HG03097 (cell line): ENCODE measurements around the gene VPS13D.
"Not testable (repeated sequence)": the region's sequence is repeated elsewhere in the genome, so short reads cannot be mapped to it uniquely, and the experiment has no call there.

Experiments used
- ATAC-seq: cut with Tn5 transposase; IDR thresholded peaks from one replicate; pipeline ENCODE4 v1.9.1; 2021; ENCODE audit not compliant: unreplicated experiment, low FRiP score

Gene VPS13D

GRCh38 chr1:12441414-12442105, 211.7 kb downstream of the VPS13D start:
- ATAC-seq: no peak

GRCh38 chr1:12442217-12442616, 212.4 kb downstream of the VPS13D start:
- ATAC-seq: no peak

- ATAC-seq: no peak
These were observed 213.3 kb downstream of the VPS13D start for GRCh38 chr1:12443151-12443550.

GRCh38 chr1:12444329-12444841, 214.6 kb downstream of the VPS13D start:
- ATAC-seq: no peak

- ATAC-seq: no peak
These were observed 215.4 kb downstream of the VPS13D start for GRCh38 chr1:12445257-12445656.

- ATAC-seq: no peak
These were observed 216.8 kb downstream of the VPS13D start for GRCh38 chr1:12446593-12446992.

- no peak for ATAC-seq
These were observed 217.5 kb downstream of the VPS13D start for GRCh38 chr1:12447307-12447706.

GRCh38 chr1:12447849-12448312, 218.1 kb downstream of the VPS13D start:
- no peak for ATAC-seq

GRCh38 chr1:12448746-12449177, 218.9 kb downstream of the VPS13D start:
- ATAC-seq: no peak

GRCh38 chr1:12450090-12450755, 220.4 kb downstream of the VPS13D start:
- ATAC-seq: no peak

GRCh38 chr1:12450756-12451559, 221.1 kb downstream of the VPS13D start:
- ATAC-seq: no peak

- no peak for ATAC-seq
These were observed 221.7 kb downstream of the VPS13D start for GRCh38 chr1:12451560-12451900.

GRCh38 chr1:12452262-12452661, 222.4 kb downstream of the VPS13D start:
- ATAC-seq: no peak

GRCh38 chr1:12453400-12454343, 223.8 kb downstream of the VPS13D start:
- ATAC-seq: no peak

GRCh38 chr1:12454406-12455391, 224.9 kb downstream of the VPS13D start:
- ATAC-seq: no peak

- not testable (repeated sequence) for ATAC-seq
These were observed 226.3 kb downstream of the VPS13D start for GRCh38 chr1:12456081-12456480.

GRCh38 chr1:12456979-12457378, 227.1 kb downstream of the VPS13D start:
- no peak for ATAC-seq

GRCh38 chr1:12457771-12458170, 227.9 kb downstream of the VPS13D start:
- ATAC-seq: no peak

- ATAC-seq: no peak
These were observed 228.7 kb downstream of the VPS13D start for GRCh38 chr1:12458571-12458970.
